NK-92 (cell line): ENCODE measurements around the gene GNAZ.
"Not testable (repeated sequence)": the region's sequence is repeated elsewhere in the genome, so short reads cannot be mapped to it uniquely, and the experiment has no call there.

Source experiments
- DNase-seq: peaks from one replicate; lab custom pipeline; 2025; ENCODE audit not compliant: unreplicated experiment; lab: John Stamatoyannopoulos, UW

The GNAZ gene

GRCh38 chr22:23070418-23071229 is at the start of gene GNAZ:
Gene GNAZ (plus strand): TSS chr22:23070519. CDS start chr22:23095696, 25,177 bp downstream.
- no peak for DNase-seq

GRCh38 chr22:23020659-23021293 is 49.5 kb upstream of the GNAZ start:
- DNase-seq: no peak

GRCh38 chr22:23021660-23022353 is 48.5 kb upstream of the GNAZ start:
- not testable (repeated sequence) for DNase-seq

GRCh38 chr22:23023294-23023693 is 47.0 kb upstream of the GNAZ start:
- no peak for DNase-seq

GRCh38 chr22:23026777-23027176 is 43.5 kb upstream of the GNAZ start:
- no peak for DNase-seq

- not testable (repeated sequence) for DNase-seq
These were observed 42.5 kb upstream of the GNAZ start for GRCh38 chr22:23027849-23028248.

- DNase-seq: no peak
These were observed 40.6 kb upstream of the GNAZ start for GRCh38 chr22:23029521-23030228.

- DNase-seq: no peak
These were observed 38.9 kb upstream of the GNAZ start for GRCh38 chr22:23031381-23031780.

GRCh38 chr22:23031786-23032185 is 38.5 kb upstream of the GNAZ start:
- no peak for DNase-seq

GRCh38 chr22:23032658-23033057 is 37.7 kb upstream of the GNAZ start:
- DNase-seq: no peak

GRCh38 chr22:23033116-23033905 is 37.0 kb upstream of the GNAZ start:
- DNase-seq: no peak

- no peak for DNase-seq
These were observed 35.4 kb upstream of the GNAZ start for GRCh38 chr22:23034621-23035556.

GRCh38 chr22:23035557-23036277 is 34.6 kb upstream of the GNAZ start:
- no peak for DNase-seq

- DNase-seq: no peak
These were observed 33.5 kb upstream of the GNAZ start for GRCh38 chr22:23036684-23037428.

GRCh38 chr22:23037429-23038333 is 32.6 kb upstream of the GNAZ start:
- DNase-seq: no peak

GRCh38 chr22:23038334-23038642 is 32.0 kb upstream of the GNAZ start:
- no peak for DNase-seq

- no peak for DNase-seq
These were observed 31.4 kb upstream of the GNAZ start for GRCh38 chr22:23038902-23039301.
